ENCODE results near the gene ANKRD60.

ANKRD60 gene

GRCh38 chr20:58240471-58240870, 12.0 kb upstream of the ANKRD60 start:
- WGBS: 93% methylated on average over 3 of the region's 4 CpGs
- Histone ChIP-seq H2BK120ac (ENCODE audit: low read depth, low read length) (no peak overlapping the region), H4K8ac (ENCODE audit: low read length) (no peak overlapping the region)

GRCh38 chr20:58239216-58239615, 10.8 kb upstream of the ANKRD60 start:
- H3K27me3 ChIP-seq (ENCODE audit: control insufficient read depth in 1 of 2, insufficient read depth in 1 of 2, low read length in 2 of 2): peaks cover 0 to 14% of the 10 kb centered on the region in 2 experiments

More at GRCh38 chr20:58240471-58240870, 12.0 kb upstream of the ANKRD60 start:
- Histone ChIP-seq H3K79me1 (replicated peaks; ENCODE audit: low read length, poor library complexity, severe bottlenecking) (peaks cover 12% of the 10 kb centered on the region), H3K4me1 (ENCODE audit: control insufficient read depth, insufficient read depth, low read depth, low read length) (peaks cover 2% of the 10 kb centered on the region), H2BK5ac (ENCODE audit: low read depth, low read length, poor library complexity, severe bottlenecking) (no peak overlapping the region), H3K9ac (ENCODE audit: low read length) (no peak overlapping the region), H3K27ac (ENCODE audit: low read length, poor library complexity, severe bottlenecking) (no peak overlapping the region), H2BK12ac (ENCODE audit: low read length in 2 of 2) (no peak overlapping the region), H3K27me3 (ENCODE audit: control insufficient read depth in 1 of 2, insufficient read depth in 1 of 2, low read length in 2 of 2) (peaks cover 0 to 14% of the 10 kb centered on the region in 2 experiments), H2BK15ac (ENCODE audit: low read depth, poor library complexity, severe bottlenecking) (no peak overlapping the region), H3K18ac (ENCODE audit: low read depth in 1 of 2, low read length in 2 of 2) (no peak overlapping the region), H3K9me3 (ENCODE audit: control insufficient read depth, low read length) (no peaks in the 10 kb centered on the region), H3K23ac (ENCODE audit: low read length in 2 of 2) (no peak overlapping the region), H3K4me2 (ENCODE audit: low read length, poor library complexity, severe bottlenecking) (no peak overlapping the region), H2AFZ (ENCODE audit: low read depth, low read length) (no peak overlapping the region), H3K4ac (ENCODE audit: low read depth in 1 of 2, low read length in 2 of 2) (no peak overlapping the region), H3K36me3 (ENCODE audit: control insufficient read depth in 1 of 2, insufficient read depth in 2 of 2, low read depth in 1 of 2, low read length in 2 of 2) (peaks cover 26 to 63% of the 10 kb centered on the region in 2 experiments), H3K4me3 (ENCODE audit: insufficient read depth in 1 of 2, low read depth in 1 of 2, low read length in 2 of 2) (no peak overlapping the region), H3K14ac (ENCODE audit: low read length in 2 of 2) (no peak overlapping the region), H2AK5ac (ENCODE audit: low read length, severe bottlenecking) (no peak overlapping the region), H4K91ac (ENCODE audit: low read length) (no peak overlapping the region)
- DNase-seq: no peak

GRCh38 chr20:58238490-58238889, 10.0 kb upstream of the ANKRD60 start:
- Histone ChIP-seq H3K79me1 (replicated peaks; ENCODE audit: low read length, poor library complexity, severe bottlenecking) (peaks cover 10% of the 10 kb centered on the region), H2BK120ac (ENCODE audit: low read depth, low read length) (no peak overlapping the region), H3K4me3 (ENCODE audit: insufficient read depth in 1 of 2, low read depth in 1 of 2, low read length in 2 of 2) (peak overlapping the region in 1 of 2 experiments; percentile 53), H2AK5ac (ENCODE audit: low read length, severe bottlenecking) (no peak overlapping the region), H3K4me2 (ENCODE audit: low read length, poor library complexity, severe bottlenecking) (no peak overlapping the region), H3K27me3 (ENCODE audit: control insufficient read depth in 1 of 2, insufficient read depth in 1 of 2, low read length in 2 of 2) (peaks cover 0 to 14% of the 10 kb centered on the region in 2 experiments), H3K23ac (ENCODE audit: low read length in 2 of 2) (no peak overlapping the region), H2BK5ac (ENCODE audit: low read depth, low read length, poor library complexity, severe bottlenecking) (no peak overlapping the region), H4K8ac (ENCODE audit: low read length) (no peak overlapping the region), H2AFZ (ENCODE audit: low read depth, low read length) (no peak overlapping the region), H4K91ac (ENCODE audit: low read length) (no peak overlapping the region), H2BK15ac (ENCODE audit: low read depth, poor library complexity, severe bottlenecking) (no peak overlapping the region), H3K4ac (ENCODE audit: low read depth in 1 of 2, low read length in 2 of 2) (no peak overlapping the region), H2BK12ac (ENCODE audit: low read length in 2 of 2) (no peak overlapping the region), H3K4me1 (ENCODE audit: control insufficient read depth, insufficient read depth, low read depth, low read length) (peaks cover 2% of the 10 kb centered on the region), H3K18ac (ENCODE audit: low read depth in 1 of 2, low read length in 2 of 2) (no peak overlapping the region), H3K9me3 (ENCODE audit: control insufficient read depth, low read length) (no peaks in the 10 kb centered on the region), H3K14ac (ENCODE audit: low read length in 2 of 2) (no peak overlapping the region), H3K27ac (ENCODE audit: low read length, poor library complexity, severe bottlenecking) (no peak overlapping the region), H3K9ac (ENCODE audit: low read length) (peak overlapping the region; percentile 76), H3K36me3 (ENCODE audit: control insufficient read depth in 1 of 2, insufficient read depth in 2 of 2, low read depth in 1 of 2, low read length in 2 of 2) (peaks cover 32 to 58% of the 10 kb centered on the region in 2 experiments)
- DNase-seq: no peak
- WGBS: 85% methylated on average over 6 of the region's 8 CpGs

More at GRCh38 chr20:58239216-58239615, 10.8 kb upstream of the ANKRD60 start:
- no peak overlapping the region for H3K9ac ChIP-seq (ENCODE audit: low read length)
- H3K27ac ChIP-seq (ENCODE audit: low read length, poor library complexity, severe bottlenecking): no peak overlapping the region
- peaks cover 30 to 60% of the 10 kb centered on the region in 2 experiments for H3K36me3 ChIP-seq (ENCODE audit: control insufficient read depth in 1 of 2, insufficient read depth in 2 of 2, low read depth in 1 of 2, low read length in 2 of 2)
- H4K8ac ChIP-seq (ENCODE audit: low read length): no peak overlapping the region
- H2BK5ac ChIP-seq (ENCODE audit: low read depth, low read length, poor library complexity, severe bottlenecking): no peak overlapping the region
- peaks cover 2% of the 10 kb centered on the region for H3K4me1 ChIP-seq (ENCODE audit: control insufficient read depth, insufficient read depth, low read depth, low read length)
- H3K4me3 ChIP-seq (ENCODE audit: insufficient read depth in 1 of 2, low read depth in 1 of 2, low read length in 2 of 2): no peak overlapping the region
- H2AK5ac ChIP-seq (ENCODE audit: low read length, severe bottlenecking): no peak overlapping the region
- H3K23ac ChIP-seq (ENCODE audit: low read length in 2 of 2): no peak overlapping the region
- H2AFZ ChIP-seq (ENCODE audit: low read depth, low read length): no peak overlapping the region
- H2BK120ac ChIP-seq (ENCODE audit: low read depth, low read length): no peak overlapping the region
- WGBS: 81% methylated on average over 7 of the region's 7 CpGs
- H3K4me2 ChIP-seq (ENCODE audit: low read length, poor library complexity, severe bottlenecking): no peak overlapping the region
- no peak overlapping the region for H3K18ac ChIP-seq (ENCODE audit: low read depth in 1 of 2, low read length in 2 of 2)
- DNase-seq: no peak
- no peak overlapping the region for H2BK15ac ChIP-seq (ENCODE audit: low read depth, poor library complexity, severe bottlenecking)
- no peak overlapping the region for H2BK12ac ChIP-seq (ENCODE audit: low read length in 2 of 2)
- H3K79me1 ChIP-seq (replicated peaks; ENCODE audit: low read length, poor library complexity, severe bottlenecking): peaks cover 11% of the 10 kb centered on the region
- no peak overlapping the region for H3K14ac ChIP-seq (ENCODE audit: low read length in 2 of 2)
- no peaks in the 10 kb centered on the region for H3K9me3 ChIP-seq (ENCODE audit: control insufficient read depth, low read length)
- no peak overlapping the region for H4K91ac ChIP-seq (ENCODE audit: low read length)
- H3K4ac ChIP-seq (ENCODE audit: low read depth in 1 of 2, low read length in 2 of 2): no peak overlapping the region

GRCh38 chr20:58237318-58238132, 9.1 kb upstream of the ANKRD60 start:
- H3K79me1 ChIP-seq (replicated peaks; ENCODE audit: low read length, poor library complexity, severe bottlenecking): peaks cover 7% of the 10 kb centered on the region
- peaks cover 27 to 55% of the 10 kb centered on the region in 2 experiments for H3K36me3 ChIP-seq (ENCODE audit: control insufficient read depth in 1 of 2, insufficient read depth in 2 of 2, low read depth in 1 of 2, low read length in 2 of 2)
- H2AK5ac ChIP-seq (ENCODE audit: low read length, severe bottlenecking): no peak overlapping the region
- no peak overlapping the region for H4K8ac ChIP-seq (ENCODE audit: low read length)
- 42% methylated on average over 3 of the region's 7 CpGs for WGBS
- H2AFZ ChIP-seq (ENCODE audit: low read depth, low read length): no peak overlapping the region
- no peak overlapping the region for H3K23ac ChIP-seq (ENCODE audit: low read length in 2 of 2)
- peaks cover 2% of the 10 kb centered on the region for H3K4me1 ChIP-seq (ENCODE audit: control insufficient read depth, insufficient read depth, low read depth, low read length)
- no peak overlapping the region for H2BK12ac ChIP-seq (ENCODE audit: low read length in 2 of 2)
- no peak overlapping the region for H3K4ac ChIP-seq (ENCODE audit: low read depth in 1 of 2, low read length in 2 of 2)
- H2BK5ac ChIP-seq (ENCODE audit: low read depth, low read length, poor library complexity, severe bottlenecking): no peak overlapping the region
- H3K27ac ChIP-seq (ENCODE audit: low read length, poor library complexity, severe bottlenecking): peak overlapping the region; percentile 33
- no peak overlapping the region for H3K18ac ChIP-seq (ENCODE audit: low read depth in 1 of 2, low read length in 2 of 2)
- H2BK120ac ChIP-seq (ENCODE audit: low read depth, low read length): no peak overlapping the region
- peak overlapping the region in 1 of 2 experiments; percentile 79 for H3K4me3 ChIP-seq (ENCODE audit: insufficient read depth in 1 of 2, low read depth in 1 of 2, low read length in 2 of 2)
- peaks cover 0 to 14% of the 10 kb centered on the region in 2 experiments for H3K27me3 ChIP-seq (ENCODE audit: control insufficient read depth in 1 of 2, insufficient read depth in 1 of 2, low read length in 2 of 2)
- no peak overlapping the region for H2BK15ac ChIP-seq (ENCODE audit: low read depth, poor library complexity, severe bottlenecking)
- peak; percentile 79 for DNase-seq
- H3K4me2 ChIP-seq (ENCODE audit: low read length, poor library complexity, severe bottlenecking): no peak overlapping the region
- no peak overlapping the region for H4K91ac ChIP-seq (ENCODE audit: low read length)
- H3K9me3 ChIP-seq (ENCODE audit: control insufficient read depth, low read length): no peaks in the 10 kb centered on the region
- H3K14ac ChIP-seq (ENCODE audit: low read length in 2 of 2): no peak overlapping the region
- H3K9ac ChIP-seq (ENCODE audit: low read length): peak overlapping the region; percentile 76
